Neural progenitor cell (in vitro differentiated cells): ENCODE results near the gene SPRTN. TPM values are rescaled to one million over a fixed set of nuclear protein-coding genes. Genes with fewer than 3 reads are reported as not detected.

Experiments
- DNase-seq: peaks from one replicate; pipeline ENCODE4 v3.0.0-alpha.2; 2016; ENCODE audit warnings: low spot score
- H2AFZ ChIP-seq: fragments of 200-600 bp; sonication (generic); replicated peaks from 2 replicates; pipeline ENCODE4 v1.6.1; 2016; ENCODE audit warnings: antibody characterized with exemption
- H3F3A ChIP-seq: fragments of 200-600 bp; sonication (generic); 2 replicates; pipeline ENCODE4 v1.6.1; 2016; ENCODE audit warnings: antibody characterized with exemption, low read depth
- H3K27ac ChIP-seq: fragments of 200-600 bp; sonication (generic); 2 replicates; pipeline ENCODE4 v1.5.1; 2016; ENCODE audit warnings: mild to moderate bottlenecking
- H3K27me3 ChIP-seq: fragments of 200-600 bp; sonication (generic); 2 replicates; pipeline ENCODE4 v1.6.1; 2016; ENCODE audit warnings: mild to moderate bottlenecking, moderate library complexity
- H3K36me3 ChIP-seq: fragments of 200-600 bp; sonication (generic); 2 replicates; pipeline ENCODE4 v1.5.1; 2016
- H3K4me1 ChIP-seq: fragments of 200-600 bp; sonication (generic); 2 replicates; pipeline ENCODE4 v1.6.1; 2016; ENCODE audit warnings: mixed run types
- H3K4me2 ChIP-seq: fragments of 200-600 bp; sonication (generic); 2 replicates; pipeline ENCODE4 v1.6.1; 2016
- H3K4me3 ChIP-seq: fragments of 200-600 bp; sonication (generic); 2 replicates; pipeline ENCODE4 v1.5.1; 2016
- H3K79me2 ChIP-seq: fragments of 200-600 bp; sonication (generic); 2 replicates; pipeline ENCODE4 v1.6.1; 2016; ENCODE audit warnings: low read depth
- H3K9ac ChIP-seq: fragments of 200-600 bp; sonication (generic); 2 replicates; pipeline ENCODE4 v1.6.1; 2016
- H3K9me3 ChIP-seq: fragments of 200-600 bp; sonication (generic); 2 replicates; pipeline ENCODE4 v1.5.1; 2016; ENCODE audit warnings: low read depth
- H4K20me1 ChIP-seq: fragments of 200-600 bp; sonication (generic); 2 replicates; pipeline ENCODE4 v1.6.1; 2016; ENCODE audit warnings: low read depth
- H3K27ac Mint-ChIP-seq: 3 replicates; pipeline ENCODE4 v1.8.0; 2021; ENCODE audit warnings: mixed read lengths
- H3K27me3 Mint-ChIP-seq: 2 replicates; pipeline ENCODE4 v1.8.0; 2022; ENCODE audit warnings: low read depth, mild to moderate bottlenecking, inconsistent platforms, moderate library complexity, mixed read lengths; ENCODE audit not compliant: insufficient read depth
- H3K36me3 Mint-ChIP-seq: 3 replicates; pipeline ENCODE4 v1.8.0; 2021; ENCODE audit warnings: mixed read lengths
- H3K4me1 Mint-ChIP-seq: 3 replicates; pipeline ENCODE4 v1.8.0; 2021; ENCODE audit warnings: mixed read lengths
- H3K4me3 Mint-ChIP-seq: 3 replicates; pipeline ENCODE4 v1.8.0; 2021; ENCODE audit warnings: mild to moderate bottlenecking, moderate library complexity, mixed read lengths
- H3K9me3 Mint-ChIP-seq: 3 replicates; pipeline ENCODE4 v1.8.0; 2020; ENCODE audit warnings: mixed read lengths
- CTCF ChIP-seq: fragments of 200-600 bp; sonication (generic); IDR thresholded peaks from 2 replicates; pipeline ENCODE4 v1.5.1; 2017; ENCODE audit warnings: antibody characterized with exemption, mild to moderate bottlenecking
- EZH2 ChIP-seq: fragments of 200-600 bp; sonication (generic); IDR thresholded peaks from 2 replicates; pipeline ENCODE4 v1.6.1; 2017; ENCODE audit warnings: antibody characterized with exemption, mild to moderate bottlenecking, moderate library complexity
- EZH2phosphoT487 ChIP-seq: fragments of 200-600 bp; sonication (generic); IDR thresholded peaks from 2 replicates; pipeline ENCODE4 v1.6.1; 2017; ENCODE audit warnings: antibody characterized with exemption
- total RNA-seq: library from RNA; depleted of rRNA; stranded (reverse); fragments of >200 nt; gene quantifications from 2 replicates; pipeline ENCODE4 v1.2.3, GENCODE V29; 2015; ENCODE audit warnings: low replicate concordance

The SPRTN gene
- total RNA-seq, 1 donor from 2014 or later: 21.5 TPM

- Mint-ChIP-seq H3K4me3 (no peak overlapping the region), H3K36me3 (peaks cover 9% of the 10 kb centered on the region), H3K27me3 (no peaks in the 10 kb centered on the region), H3K9me3 (no peaks in the 10 kb centered on the region), H3K27ac (no peak overlapping the region), H3K4me1 (no peaks in the 10 kb centered on the region)
- TF ChIP-seq EZH2 (no peak), CTCF (no peak), EZH2phosphoT487 (no peak)
- H3K9me3 ChIP-seq: no peaks in the 10 kb centered on the region
- H3K79me2 ChIP-seq: peaks cover 5% of the 10 kb centered on the region
- H3K36me3 ChIP-seq: no peaks in the 10 kb centered on the region
- H3K27ac ChIP-seq: no peak overlapping the region
- no peaks in the 10 kb centered on the region for H3K4me1 ChIP-seq
- DNase-seq: no peak
- no peak overlapping the region for H3K4me3 ChIP-seq
- no peak overlapping the region for H3K9ac ChIP-seq
- H3K27me3 ChIP-seq: no peaks in the 10 kb centered on the region
- H3K4me2 ChIP-seq: no peak overlapping the region
- H3F3A ChIP-seq: no peaks in the 10 kb centered on the region
- peaks cover 10% of the 10 kb centered on the region for H4K20me1 ChIP-seq
- H2AFZ ChIP-seq: no peak overlapping the region
These were observed 52.0 kb downstream of the SPRTN start for GRCh38 chr1:231390071-231390470.

DNA sequence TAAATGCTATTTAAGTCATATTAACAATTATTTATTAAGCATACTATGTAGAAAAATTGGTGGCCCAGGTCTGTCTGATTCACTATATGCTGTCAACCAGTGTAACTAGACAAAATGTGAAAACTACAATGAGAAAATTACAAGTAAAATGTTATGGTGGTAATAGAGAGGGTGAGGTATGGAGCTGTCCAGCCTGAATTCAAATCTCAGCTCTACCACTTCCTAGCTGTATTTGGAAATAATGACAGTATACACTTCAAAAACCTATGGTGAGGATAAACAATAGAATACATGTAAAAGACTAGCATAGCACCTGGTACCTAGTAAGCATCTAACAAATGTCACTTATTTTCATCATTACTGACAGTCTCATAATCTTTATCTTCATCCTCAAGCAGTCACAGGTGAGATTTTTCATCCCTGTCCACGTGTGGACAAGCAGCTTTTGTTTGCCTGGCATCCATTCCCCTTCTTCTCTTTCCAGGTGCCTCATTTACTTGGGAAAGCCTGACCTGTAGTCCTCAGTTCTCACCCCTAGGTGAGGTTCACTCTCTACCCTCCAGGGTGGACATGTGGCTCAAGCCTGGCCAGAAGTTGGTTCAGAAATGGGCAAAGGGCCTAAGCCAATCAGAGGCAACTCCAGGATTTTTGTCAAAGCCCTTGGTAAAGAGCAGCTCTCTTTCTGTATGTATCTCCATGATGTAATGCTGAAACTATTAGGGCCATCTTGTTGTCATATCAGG, 54.5 kb downstream of the SPRTN start:
- Mint-ChIP-seq H3K4me1 (peaks cover 5% of the 10 kb centered on the region), H3K9me3 (no peaks in the 10 kb centered on the region), H3K27me3 (no peaks in the 10 kb centered on the region), H3K4me3 (no peak overlapping the region), H3K36me3 (peaks cover 13% of the 10 kb centered on the region), H3K27ac (no peak overlapping the region)
- Histone ChIP-seq H3K36me3 (no peaks in the 10 kb centered on the region), H3K9ac (no peak overlapping the region), H2AFZ (no peak overlapping the region), H3K4me3 (no peak overlapping the region), H3K4me2 (no peak overlapping the region), H4K20me1 (peaks cover 15% of the 10 kb centered on the region), H3F3A (no peaks in the 10 kb centered on the region), H3K9me3 (no peaks in the 10 kb centered on the region), H3K27me3 (no peaks in the 10 kb centered on the region), H3K79me2 (peaks cover 5% of the 10 kb centered on the region), H3K27ac (no peak overlapping the region), H3K4me1 (no peaks in the 10 kb centered on the region)
- TF ChIP-seq CTCF (no peak), EZH2 (no peak)
- no peak for DNase-seq

GRCh38 chr1:231393668-231394067, 55.6 kb downstream of the SPRTN start:
- Histone ChIP-seq H3K4me3 (no peak overlapping the region), H3K9ac (no peak overlapping the region), H3F3A (no peaks in the 10 kb centered on the region), H3K27me3 (no peaks in the 10 kb centered on the region), H3K9me3 (no peaks in the 10 kb centered on the region), H3K36me3 (no peaks in the 10 kb centered on the region), H3K4me2 (no peak overlapping the region), H2AFZ (no peak overlapping the region), H4K20me1 (peaks cover 25% of the 10 kb centered on the region), H3K79me2 (peaks cover 5% of the 10 kb centered on the region), H3K27ac (no peak overlapping the region), H3K4me1 (no peaks in the 10 kb centered on the region)
- no peaks in the 10 kb centered on the region for H3K9me3 Mint-ChIP-seq
- no peak for DNase-seq
- H3K27ac Mint-ChIP-seq: no peak overlapping the region
- no peak overlapping the region for H3K4me3 Mint-ChIP-seq
- TF ChIP-seq EZH2: no peak
- no peak for TF ChIP-seq EZH2phosphoT487
- no peak for TF ChIP-seq CTCF
- no peaks in the 10 kb centered on the region for H3K27me3 Mint-ChIP-seq
- H3K36me3 Mint-ChIP-seq: peaks cover 12% of the 10 kb centered on the region
- peaks cover 5% of the 10 kb centered on the region for H3K4me1 Mint-ChIP-seq
